Spleen (tissue), 7 donors: ENCODE data around the gene POU3F2.

Experiments
- CTCF ChIP-seq, 11 experiments: fragments of 200-600 bp in 7 of 11; fragments of 450-650 bp in 4 of 11; sonication (generic) in 4 of 11; IDR thresholded peaks in 8 of 11; conservative IDR thresholded peaks in 3 of 11; 1 replicate in 7 of 11; 2 replicates in 4 of 11; pipeline versions ENCODE4 v1.4.0 to v1.8.0; 2016 to 2021; ENCODE audit warnings: antibody characterized with exemption in 11 of 11, inconsistent platforms in 4 of 11, mild to moderate bottlenecking in 1 of 11
- POLR2A ChIP-seq, 3 donors: fragments of 450-650 bp; IDR thresholded peaks; one replicate each; pipeline ENCODE4 v1.5.1; 2017; ENCODE audit warnings: antibody characterized with exemption in 3 of 3, mild to moderate bottlenecking in 1 of 3
- donor health status: DM: no; HTN: no; CAD: no; lungs with moderate emphysema.
- donor health status: DM: no; HTN: no; CAD: no.
- donor health status: DM: no; HTN: no; CAD: no.

- TF ChIP-seq POLR2A (IDR thresholded peaks at IDR 0.05) (no peak), CTCF (IDR thresholded peaks at IDR 0.05 in 8 of 11, conservative IDR thresholded peaks at IDR 0.05 in 3 of 11) (no peak)
These were observed 3.7 kb downstream of the POU3F2 start for GRCh38 chr6:98838032-98838431.
